ENCODE data around the gene MYL12B. TPM values are rescaled to one million over a fixed set of nuclear protein-coding genes. Genes with fewer than 3 reads are reported as not detected.

MYL12B gene
- total RNA-seq, 4 donors from 2014 or later: 246 to 511 (median 369) TPM

DNA sequence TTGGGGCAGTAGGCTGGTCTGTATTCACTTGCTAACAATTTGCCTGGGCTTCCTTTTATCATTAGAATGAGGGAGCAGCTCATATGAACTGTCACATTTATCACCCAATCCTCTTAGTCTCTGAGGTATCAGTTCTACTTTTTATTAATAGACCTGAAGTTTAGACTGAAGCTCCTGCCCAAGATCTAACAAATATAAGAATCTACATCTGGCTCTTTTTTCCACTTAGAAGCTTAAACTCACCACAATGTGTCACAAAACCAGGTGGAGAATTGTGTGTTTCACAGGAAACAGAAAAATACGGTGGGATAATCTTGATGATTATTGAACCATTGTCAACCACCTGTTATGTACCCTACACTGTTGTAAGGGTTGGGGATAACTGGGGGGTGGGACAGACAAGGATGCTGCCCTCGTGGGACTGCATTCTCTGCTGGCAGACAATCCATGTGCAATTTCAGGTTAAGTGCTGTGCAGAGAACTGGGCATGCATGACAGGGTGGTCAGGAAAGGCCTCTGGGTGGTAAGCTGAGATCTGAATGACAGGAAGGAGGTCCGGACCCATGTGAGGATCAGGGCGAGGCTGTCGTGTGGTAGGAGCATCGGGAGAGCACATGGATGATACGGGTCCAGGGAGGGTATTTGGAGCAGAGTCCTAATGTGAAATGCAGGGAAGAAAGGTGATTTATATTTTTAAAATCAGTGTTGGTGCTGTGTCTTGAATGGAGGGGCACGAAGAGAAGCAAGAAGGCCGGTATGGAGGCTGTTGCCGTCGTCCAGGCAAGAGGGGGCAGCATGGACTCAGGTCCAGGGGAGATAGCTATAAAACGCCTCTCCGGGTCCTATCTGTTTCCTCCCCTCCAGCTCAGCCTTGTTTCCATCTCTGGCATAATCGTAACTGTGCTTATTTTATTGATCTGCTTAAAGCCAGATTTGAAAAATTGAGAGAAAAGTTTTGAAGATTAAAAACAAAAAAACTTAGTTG lies 17.6 kb downstream of the MYL12B start:
- Histone ChIP-seq H3K9me3 (no peaks in the 10 kb centered on the region), H3K4me1 (no peaks in the 10 kb centered on the region), H3K4me3 (no peak overlapping the region), H3K36me3 (peaks cover 0 to 49% (median 0%) of the 10 kb centered on the region in 3 donors), H3K27ac (peak overlapping the region in 1 of 4 donors; percentile 44), H3K27me3 (no peaks in the 10 kb centered on the region)
- TF ChIP-seq POLR2A (IDR thresholded peaks at IDR 0.05): no peak
- TF ChIP-seq, protein P1, sequence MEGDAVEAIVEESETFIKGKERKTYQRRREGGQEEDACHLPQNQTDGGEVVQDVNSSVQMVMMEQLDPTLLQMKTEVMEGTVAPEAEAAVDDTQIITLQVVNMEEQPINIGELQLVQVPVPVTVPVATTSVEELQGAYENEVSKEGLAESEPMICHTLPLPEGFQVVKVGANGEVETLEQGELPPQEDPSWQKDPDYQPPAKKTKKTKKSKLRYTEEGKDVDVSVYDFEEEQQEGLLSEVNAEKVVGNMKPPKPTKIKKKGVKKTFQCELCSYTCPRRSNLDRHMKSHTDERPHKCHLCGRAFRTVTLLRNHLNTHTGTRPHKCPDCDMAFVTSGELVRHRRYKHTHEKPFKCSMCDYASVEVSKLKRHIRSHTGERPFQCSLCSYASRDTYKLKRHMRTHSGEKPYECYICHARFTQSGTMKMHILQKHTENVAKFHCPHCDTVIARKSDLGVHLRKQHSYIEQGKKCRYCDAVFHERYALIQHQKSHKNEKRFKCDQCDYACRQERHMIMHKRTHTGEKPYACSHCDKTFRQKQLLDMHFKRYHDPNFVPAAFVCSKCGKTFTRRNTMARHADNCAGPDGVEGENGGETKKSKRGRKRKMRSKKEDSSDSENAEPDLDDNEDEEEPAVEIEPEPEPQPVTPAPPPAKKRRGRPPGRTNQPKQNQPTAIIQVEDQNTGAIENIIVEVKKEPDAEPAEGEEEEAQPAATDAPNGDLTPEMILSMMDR (IDR thresholded peaks at IDR 0.05): no peak
- no peak for DNase-seq

DNA sequence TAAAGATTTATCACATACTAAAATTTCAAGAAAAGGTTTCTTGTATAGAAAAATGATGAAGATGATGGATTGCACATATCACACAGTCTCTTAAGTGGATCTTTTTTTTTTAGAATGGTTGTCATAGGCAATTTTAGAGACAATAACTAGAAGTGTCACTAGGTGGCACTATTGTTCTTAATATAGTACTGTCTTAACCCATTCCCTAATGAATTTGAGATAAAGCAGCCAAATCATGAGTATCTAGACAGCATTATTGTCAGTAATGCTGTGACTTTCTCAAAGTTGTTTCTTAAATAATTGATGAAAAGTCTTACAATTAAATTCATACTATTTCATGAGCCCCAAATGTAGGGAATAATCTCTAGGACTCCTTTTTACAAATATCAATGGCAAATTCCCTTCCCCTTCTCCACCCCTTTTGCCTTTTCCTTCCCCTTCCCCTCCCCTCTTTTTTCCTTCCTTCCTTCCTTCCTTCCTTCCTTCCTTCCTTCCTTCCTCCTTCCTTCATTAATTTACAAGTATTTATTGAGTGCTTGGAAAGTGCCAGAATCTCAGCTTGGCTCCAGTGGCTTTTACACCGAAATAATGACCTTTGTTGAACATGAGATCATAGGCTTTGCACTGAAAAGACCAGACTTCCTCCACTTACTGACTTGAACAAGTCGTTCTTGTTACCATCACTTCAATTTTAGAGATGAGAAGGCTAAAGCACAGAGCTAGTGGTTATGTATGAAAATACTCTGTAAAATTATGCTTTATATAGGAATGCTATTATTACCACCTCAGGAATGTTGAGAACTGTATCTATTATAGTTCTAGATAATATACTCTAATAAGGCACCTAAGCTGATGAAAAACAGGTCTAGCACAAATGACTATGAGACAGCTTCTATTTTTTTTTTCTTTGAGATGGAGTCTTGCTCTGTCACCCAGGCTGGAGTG lies 19.8 kb downstream of the MYL12B start:
- H3K27ac ChIP-seq: no peak overlapping the region
- H3K4me3 ChIP-seq: no peak overlapping the region
- no peak for DNase-seq
- TF ChIP-seq, protein P1 (IDR thresholded peaks at IDR 0.05): peak; percentile 48 to 92 (median 75)
- no peak for TF ChIP-seq POLR2A (IDR thresholded peaks at IDR 0.05)
- H3K27me3 ChIP-seq: no peaks in the 10 kb centered on the region
- H3K36me3 ChIP-seq: peaks cover 0 to 27% (median 0%) of the 10 kb centered on the region in 3 donors
- H3K4me1 ChIP-seq: no peaks in the 10 kb centered on the region
- H3K9me3 ChIP-seq: no peaks in the 10 kb centered on the region

DNA sequence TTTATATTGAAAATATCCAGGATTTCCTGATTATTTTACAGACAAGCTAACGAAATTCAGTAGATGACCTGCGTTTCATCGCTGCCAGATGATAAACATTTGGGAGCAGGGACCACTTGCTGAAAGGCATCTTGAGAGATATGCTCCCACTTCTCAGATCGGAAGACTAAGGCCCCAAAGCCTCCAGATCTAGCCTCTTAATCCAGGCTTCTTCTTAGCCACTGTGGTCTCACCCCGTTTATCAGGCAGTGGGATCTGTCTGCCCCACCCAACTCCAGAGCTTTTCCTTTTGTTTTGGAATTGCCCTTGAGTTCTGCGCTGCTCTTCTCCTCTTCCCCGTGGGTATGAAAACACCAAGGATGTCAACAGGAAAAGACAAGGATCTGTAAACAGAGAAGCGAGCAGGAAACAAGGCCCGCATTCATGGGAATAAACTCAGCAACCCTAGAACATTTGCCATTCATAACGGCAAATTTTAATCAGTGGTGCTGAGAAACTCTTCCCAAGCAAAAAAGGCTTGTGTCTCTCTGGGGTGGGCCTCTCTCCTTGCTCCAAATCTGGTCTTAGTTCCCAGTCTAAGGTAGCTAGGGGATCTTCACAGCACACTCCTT lies 21.4 kb downstream of the MYL12B start:
- DNase-seq: no peak
- Histone ChIP-seq H3K4me1 (no peaks in the 10 kb centered on the region), H3K4me3 (no peak overlapping the region), H3K27ac (no peak overlapping the region), H3K27me3 (no peaks in the 10 kb centered on the region), H3K9me3 (no peaks in the 10 kb centered on the region), H3K36me3 (peaks cover 0 to 11% (median 0%) of the 10 kb centered on the region in 3 donors)
- TF ChIP-seq, protein P1 (IDR thresholded peaks at IDR 0.05): no peak
- no peak for TF ChIP-seq POLR2A (IDR thresholded peaks at IDR 0.05)

DNA sequence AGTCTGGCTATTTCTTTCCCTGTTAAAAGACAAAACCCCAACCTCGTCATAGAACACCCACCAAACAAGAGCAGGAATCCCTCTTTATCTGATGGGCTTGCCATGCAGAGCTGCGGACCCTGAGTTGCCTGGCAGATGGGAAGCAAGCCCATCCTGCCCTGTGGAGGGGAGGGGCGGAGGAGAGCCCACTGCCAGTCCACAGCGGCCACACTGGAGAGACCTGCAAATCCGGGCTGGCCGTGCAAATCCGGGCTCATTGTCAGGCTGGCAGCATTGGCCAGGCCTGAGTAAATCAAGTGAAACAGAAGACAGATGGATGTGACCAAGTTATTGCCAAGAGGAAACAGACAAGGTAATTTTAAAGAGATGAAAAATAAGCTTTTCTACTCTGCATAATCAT lies 22.0 kb downstream of the MYL12B start:
- H3K27me3 ChIP-seq: no peaks in the 10 kb centered on the region
- no peaks in the 10 kb centered on the region for H3K4me1 ChIP-seq
- no peak overlapping the region for H3K4me3 ChIP-seq
- peaks cover 0 to 5% (median 0%) of the 10 kb centered on the region in 3 donors for H3K36me3 ChIP-seq
- DNase-seq: no peak
- TF ChIP-seq, protein P1 (IDR thresholded peaks at IDR 0.05): no peak
- no peak for TF ChIP-seq POLR2A (IDR thresholded peaks at IDR 0.05)
- H3K27ac ChIP-seq: no peak overlapping the region
- H3K9me3 ChIP-seq: no peaks in the 10 kb centered on the region

DNA sequence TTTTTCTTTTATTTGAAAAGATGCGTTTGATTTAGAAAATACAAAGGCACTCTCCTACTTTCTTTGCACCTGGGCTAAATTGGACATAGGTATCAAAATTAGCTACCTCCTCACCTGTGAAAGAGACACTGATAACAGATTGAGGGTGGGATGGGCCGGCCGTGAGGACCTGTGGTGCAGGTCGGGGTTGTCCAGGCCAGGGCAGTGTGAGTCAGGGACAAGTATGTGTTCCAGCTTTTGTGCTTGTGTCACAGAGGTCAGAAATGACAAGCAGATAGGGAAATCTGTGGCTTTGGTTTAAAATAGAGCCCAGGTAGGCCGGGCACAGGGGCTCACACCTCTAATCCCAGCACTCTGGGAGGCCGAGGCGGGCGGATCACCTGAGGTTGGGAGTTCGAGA lies 22.6 kb downstream of the MYL12B start:
- TF ChIP-seq POLR2A (IDR thresholded peaks at IDR 0.05): no peak
- TF ChIP-seq, protein P1 (IDR thresholded peaks at IDR 0.05): no peak
- no peak for DNase-seq
- Histone ChIP-seq H3K4me1 (no peaks in the 10 kb centered on the region), H3K9me3 (no peaks in the 10 kb centered on the region), H3K27ac (no peak overlapping the region), H3K4me3 (no peak overlapping the region), H3K27me3 (no peaks in the 10 kb centered on the region), H3K36me3 (no peaks in the 10 kb centered on the region)
